Measurements from ENCODE around the gene MISP3.

Gene MISP3

DNA sequence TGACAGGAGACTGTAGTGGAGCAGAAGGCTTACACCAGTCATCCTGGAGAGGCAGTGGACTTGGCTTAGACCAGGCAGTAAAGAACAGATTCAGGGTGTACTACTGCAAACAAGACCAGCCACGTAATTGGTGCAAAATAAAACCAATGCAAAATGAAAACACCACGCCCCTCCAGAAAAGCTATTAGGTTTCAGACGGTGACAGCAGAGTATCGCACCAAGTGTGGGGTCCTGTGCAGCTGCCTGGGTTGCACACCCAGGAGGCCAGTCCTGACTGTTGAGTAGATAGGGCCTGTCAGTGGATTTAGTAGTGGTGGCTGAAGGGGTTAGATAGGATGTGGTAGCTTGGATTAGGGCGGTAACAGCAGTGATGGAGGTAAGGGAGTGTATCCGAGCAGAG, 50.3 kb downstream of the MISP3 start:
- TF ChIP-seq CTCF (IDR thresholded peaks at IDR 0.05; ENCODE audit: control insufficient read depth, extremely low read depth, insufficient read depth): no peak
- no peak overlapping the region for H3K4me3 ChIP-seq (ENCODE audit: low read depth, low read length)
- no peak for DNase-seq (ENCODE audit: low read depth)

All from LNCaP clone FGC (cell line).